Suprapubic skin (tissue), 4 donors: ENCODE results near the gene OR2AG2. TPM values are rescaled to one million over a fixed set of nuclear protein-coding genes. Genes with fewer than 3 reads are reported as not detected.

Experiments
- DNase-seq, 2 donors: peaks; one replicate each; pipeline ENCODE4 v3.0.0-alpha.2; 2019; ENCODE audit warnings: low spot score in 2 of 2
- H3K27ac ChIP-seq: fragments of 200-600 bp; sonication (generic); one replicate; pipeline ENCODE4 v1.5.1; 2019
- H3K27me3 ChIP-seq: fragments of 200-600 bp; sonication (generic); one replicate; pipeline ENCODE4 v1.5.1; 2019
- H3K36me3 ChIP-seq: fragments of 200-600 bp; sonication (generic); one replicate; pipeline ENCODE4 v1.5.1; 2019
- H3K4me1 ChIP-seq: fragments of 200-600 bp; sonication (generic); one replicate; pipeline ENCODE4 v1.5.1; 2019
- H3K4me3 ChIP-seq: fragments of 200-600 bp; sonication (generic); one replicate; pipeline ENCODE4 v1.5.1; 2019; ENCODE audit warnings: mild to moderate bottlenecking
- H3K9me3 ChIP-seq: fragments of 200-600 bp; sonication (generic); one replicate; pipeline ENCODE4 v1.5.1; 2019
- EP300 ChIP-seq: sonication (generic); formaldehyde crosslinking; IDR thresholded peaks from one replicate; pipeline ENCODE4 v1.6.1; 2017; ENCODE audit warnings: antibody characterized with exemption
- POLR2A ChIP-seq, 2 donors: fragments of 450-650 bp; IDR thresholded peaks; one replicate each; pipeline ENCODE4 v1.6.1; 2017; ENCODE audit warnings: antibody characterized with exemption in 2 of 2, mild to moderate bottlenecking in 2 of 2, moderate library complexity in 2 of 2
- POLR2AphosphoS5 ChIP-seq, 3 donors: sonication (generic); formaldehyde crosslinking; IDR thresholded peaks; one replicate each; pipeline ENCODE4 v1.6.1; 2017; ENCODE audit warnings: antibody characterized with exemption in 3 of 3
- WGBS: methylation state at CpG from one replicate; pipeline ENCODE4 v1.1.5; 2018; 5-methylcytosine and 5-hydroxymethylcytosine counted together
- total RNA-seq, 4 donors: library from RNA; depleted of rRNA; stranded (reverse); fragments of >200 nt; gene quantifications; one replicate each; pipeline ENCODE4 v1.1.0, GENCODE V29; 2016
- TF ChIP-seq, protein P1 (sequence below), 2 donors: fragments of 200-600 bp in 1 of 2; fragments of 450-650 bp in 1 of 2; sonication (generic) in 1 of 2; IDR thresholded peaks; one replicate each; pipeline ENCODE4 v1.5.1; 2016 to 2019; ENCODE audit warnings: antibody characterized with exemption in 2 of 2, mild to moderate bottlenecking in 1 of 2, moderate library complexity in 1 of 2

The OR2AG2 gene
- total RNA-seq, 4 donors from 2014 or later, result 0.24 TPM; not detected in 3

DNA sequence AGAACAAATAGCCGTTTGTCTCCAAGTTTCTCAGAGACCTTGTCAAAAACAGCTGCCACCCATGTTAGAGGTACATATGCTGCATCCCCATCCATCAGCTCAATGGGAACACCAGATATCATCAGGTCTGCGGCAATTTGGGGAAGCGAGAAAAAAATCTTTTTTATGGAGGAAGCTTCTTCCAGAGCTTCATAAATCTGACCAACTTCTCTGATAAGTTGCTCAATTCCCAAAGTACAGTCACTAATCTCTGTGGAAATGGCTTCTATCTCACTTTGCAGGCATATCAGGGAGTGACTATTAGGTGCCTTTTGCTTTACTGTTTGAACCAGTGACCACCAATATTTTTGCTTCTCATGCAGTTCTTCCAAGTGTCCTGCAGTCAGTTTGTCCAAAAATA is 54.4 kb downstream of the OR2AG2 start:
- DNase-seq, result no peak
- no peak overlapping the region for H3K27ac ChIP-seq
- WGBS, result 96% methylated on average over 3 of the region's 3 CpGs
- H3K4me1 ChIP-seq, result no peaks in the 10 kb centered on the region
- H3K9me3 ChIP-seq, result no peaks in the 10 kb centered on the region
- H3K36me3 ChIP-seq, result no peaks in the 10 kb centered on the region
- no peak overlapping the region for H3K4me3 ChIP-seq
- TF ChIP-seq POLR2A (IDR thresholded peaks at IDR 0.05) (no peak), EP300 (no peak), POLR2AphosphoS5 (IDR thresholded peaks at IDR 0.05) (no peak)
- TF ChIP-seq, protein P1, sequence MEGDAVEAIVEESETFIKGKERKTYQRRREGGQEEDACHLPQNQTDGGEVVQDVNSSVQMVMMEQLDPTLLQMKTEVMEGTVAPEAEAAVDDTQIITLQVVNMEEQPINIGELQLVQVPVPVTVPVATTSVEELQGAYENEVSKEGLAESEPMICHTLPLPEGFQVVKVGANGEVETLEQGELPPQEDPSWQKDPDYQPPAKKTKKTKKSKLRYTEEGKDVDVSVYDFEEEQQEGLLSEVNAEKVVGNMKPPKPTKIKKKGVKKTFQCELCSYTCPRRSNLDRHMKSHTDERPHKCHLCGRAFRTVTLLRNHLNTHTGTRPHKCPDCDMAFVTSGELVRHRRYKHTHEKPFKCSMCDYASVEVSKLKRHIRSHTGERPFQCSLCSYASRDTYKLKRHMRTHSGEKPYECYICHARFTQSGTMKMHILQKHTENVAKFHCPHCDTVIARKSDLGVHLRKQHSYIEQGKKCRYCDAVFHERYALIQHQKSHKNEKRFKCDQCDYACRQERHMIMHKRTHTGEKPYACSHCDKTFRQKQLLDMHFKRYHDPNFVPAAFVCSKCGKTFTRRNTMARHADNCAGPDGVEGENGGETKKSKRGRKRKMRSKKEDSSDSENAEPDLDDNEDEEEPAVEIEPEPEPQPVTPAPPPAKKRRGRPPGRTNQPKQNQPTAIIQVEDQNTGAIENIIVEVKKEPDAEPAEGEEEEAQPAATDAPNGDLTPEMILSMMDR (IDR thresholded peaks at IDR 0.05), result no peak
- H3K27me3 ChIP-seq, result no peaks in the 10 kb centered on the region

Other genes starting within 250 kb of the OR2AG2 start
- gene RRP8, start 168.4 kb downstream of the OR2AG2 start, total RNA-seq, result 10 to 100 TPM; 15.9 to 33.6 (median 18.3) TPM
- gene ILK, start 168.2 kb downstream of the OR2AG2 start, total RNA-seq, result 10 to 100 TPM; 59.8 to 83.8 (median 71.5) TPM
- gene TAF10, start 159.8 kb downstream of the OR2AG2 start, total RNA-seq, result 10 to 100 TPM; 24.1 to 54.5 (median 40.1) TPM
- gene TPP1, start 152.6 kb downstream of the OR2AG2 start, total RNA-seq, result 100 to 1,000 TPM in 2 of 4 donors, 10 to 100 TPM in 2; 56.1 to 126 (median 81.9) TPM
- 1 to 10 TPM; 3.9 to 9.0 (median 6.4) TPM for gene DCHS1, start 116.2 kb downstream of the OR2AG2 start, total RNA-seq
- 10 to 100 TPM; 17.1 to 35.2 (median 26.4) TPM for gene MRPL17, start 88.6 kb downstream of the OR2AG2 start, total RNA-seq
- gene OR2AG1, start 11.0 kb upstream of the OR2AG2 start, total RNA-seq, result not detected
- under 1 TPM in 1 of 4 donors, not detected in 3; 0.72 TPM for gene OR6A2, start 27.7 kb upstream of the OR2AG2 start, total RNA-seq
- not detected for gene OR10A5, start 73.7 kb upstream of the OR2AG2 start, total RNA-seq
- not detected for gene OR10A2, start 91.1 kb upstream of the OR2AG2 start, total RNA-seq
- gene OR10A4, start 104.6 kb upstream of the OR2AG2 start, total RNA-seq, result not detected
- gene OR2D2, start 120.5 kb upstream of the OR2AG2 start, total RNA-seq, result under 1 TPM in 2 of 4 donors, not detected in 2; 0.72 to 0.76 TPM
- not detected for gene OR2D3, start 149.0 kb upstream of the OR2AG2 start, total RNA-seq
- 1 to 10 TPM in 2 of 4 donors, under 1 TPM in 2; 0.36 to 1.6 (median 1.2) TPM for gene ZNF215, start 154.4 kb upstream of the OR2AG2 start, total RNA-seq
- gene ZNF214, start 248.4 kb upstream of the OR2AG2 start, total RNA-seq, result 1 to 10 TPM in 1 of 4 donors, under 1 TPM in 3; 0.53 to 3.5 (median 0.68) TPM
- not detected for gene NLRP14, start 248.5 kb upstream of the OR2AG2 start, total RNA-seq